Superior temporal gyrus (tissue), 1 donor: ENCODE measurements around the gene DCST2.

Experiments used
- DNase-seq: peaks from one replicate; pipeline ENCODE4 v3.0.0-alpha.2; 2016; ENCODE audit errors: extremely low spot score

DCST2 gene

GRCh38 chr1:155026588-155026987, 7.0 kb downstream of the DCST2 start:
- no peak for DNase-seq

GRCh38 chr1:155026154-155026553, 7.4 kb downstream of the DCST2 start:
- no peak for DNase-seq

DNA sequence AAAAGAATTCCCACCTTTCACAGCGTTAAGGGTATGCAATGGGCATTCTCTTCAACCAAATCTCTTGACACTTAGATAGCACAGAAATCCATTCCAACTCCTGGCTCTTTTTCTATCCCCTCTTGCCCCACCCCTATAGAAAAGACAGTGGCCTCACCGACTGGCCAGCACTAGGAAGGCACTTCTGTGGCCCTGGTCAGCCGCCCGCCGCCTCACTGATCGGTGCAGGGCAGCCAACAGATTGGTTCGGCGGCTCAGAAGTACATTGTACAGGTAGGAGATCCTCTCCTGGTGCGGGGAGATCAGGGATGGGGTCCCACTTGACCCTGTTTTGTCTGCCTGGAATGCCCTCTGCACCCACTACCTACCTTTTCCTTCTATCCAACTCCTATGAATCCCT, 9.3 kb downstream of the DCST2 start:
- no peak for DNase-seq

- no peak for DNase-seq
These were observed 10.0 kb downstream of the DCST2 start for GRCh38 chr1:155023627-155024026.

DNA sequence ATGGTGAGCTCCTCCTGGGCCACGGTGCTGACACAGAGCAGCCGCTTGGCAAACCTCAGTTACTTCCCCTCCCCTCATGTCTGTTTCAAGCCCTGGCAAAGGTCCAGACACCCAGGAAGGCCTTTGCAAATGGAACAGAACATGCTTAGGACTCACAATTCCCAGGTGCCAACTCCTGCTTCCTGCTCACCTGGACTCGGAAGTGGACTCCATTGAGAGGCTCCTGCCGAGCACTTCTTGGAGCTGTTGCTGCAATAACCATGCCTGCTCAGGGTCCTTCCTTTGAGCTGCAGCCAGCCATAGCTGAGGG, 10.7 kb downstream of the DCST2 start:
- no peak for DNase-seq

DNA sequence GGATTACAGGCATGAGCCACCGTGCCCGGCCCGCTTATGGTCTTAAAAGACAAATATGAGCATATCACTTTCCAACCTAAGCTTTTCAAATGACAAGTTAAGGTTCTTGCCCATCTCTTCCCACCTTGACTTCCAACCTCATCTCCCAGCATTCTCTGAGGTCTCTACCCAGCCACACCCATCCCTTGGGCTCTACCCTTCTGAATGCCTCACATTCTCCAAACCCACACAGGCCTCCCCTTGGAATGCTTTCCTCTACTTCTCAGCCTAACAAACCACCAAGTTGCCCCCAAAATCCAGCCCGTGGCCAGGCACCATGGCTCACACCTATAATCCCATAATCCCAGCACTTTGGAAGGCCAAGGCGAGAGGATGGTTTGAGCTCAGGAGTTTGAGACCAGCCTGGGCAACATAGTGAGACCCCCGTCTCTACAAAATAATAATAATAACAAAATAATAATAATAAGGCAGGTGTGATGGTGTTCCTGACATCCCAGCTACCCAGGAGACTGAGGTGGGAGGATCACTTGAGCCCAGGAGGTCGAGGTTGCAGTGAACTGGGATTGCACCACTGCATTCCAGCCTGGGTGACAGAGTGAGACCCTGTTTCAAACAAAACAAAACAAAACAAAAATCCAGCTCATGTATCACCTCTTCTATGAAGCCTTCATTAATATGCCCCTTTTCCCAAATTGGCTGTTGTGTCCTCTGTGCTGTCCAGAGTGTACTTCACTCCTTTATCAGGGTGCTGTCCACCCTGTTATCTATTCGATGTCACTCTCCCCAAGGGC, 11.2 kb downstream of the DCST2 start:
- DNase-seq = no peak

DNA sequence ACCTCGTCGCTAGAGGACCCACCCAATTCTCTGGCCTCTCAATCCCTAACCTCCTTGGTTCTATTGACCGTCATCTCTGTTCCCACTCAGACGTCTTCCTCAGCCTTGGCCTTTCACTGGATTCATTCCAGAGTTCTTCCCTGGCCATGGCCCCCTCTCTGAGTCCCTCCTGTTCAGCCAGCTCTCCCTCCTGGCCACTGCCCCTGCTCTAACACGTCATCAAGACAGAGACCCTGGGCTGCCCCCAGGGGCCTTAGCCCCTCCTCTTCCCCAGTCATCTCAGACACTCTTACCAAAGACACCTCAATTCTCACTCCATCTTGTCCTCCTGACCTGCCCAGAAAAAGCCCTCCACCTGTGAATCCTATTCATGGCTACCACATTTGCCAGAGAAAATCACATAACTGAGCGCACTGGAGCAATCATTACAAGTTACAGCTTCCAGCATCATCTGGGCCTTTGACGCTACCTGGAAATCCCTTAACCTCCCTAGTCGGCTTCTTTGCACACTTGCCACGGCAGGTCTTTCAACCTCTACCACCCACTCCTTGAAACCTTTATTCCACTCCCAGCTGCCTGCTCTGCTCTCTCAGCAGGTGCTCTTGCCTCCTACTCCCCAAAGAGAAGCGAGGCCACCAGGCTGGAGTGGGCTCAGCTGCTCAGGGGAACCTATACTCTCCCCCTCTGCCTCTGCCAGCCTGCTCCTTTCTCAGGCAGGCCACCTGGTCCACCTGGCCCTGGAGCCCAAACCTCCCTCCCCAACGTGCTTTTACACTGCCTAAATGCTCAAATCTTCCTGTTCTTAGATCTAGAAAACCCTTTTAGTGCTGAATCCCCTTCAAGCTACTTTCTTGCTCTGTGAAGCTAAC, 14.0 kb downstream of the DCST2 start:
- no peak for DNase-seq

DNA sequence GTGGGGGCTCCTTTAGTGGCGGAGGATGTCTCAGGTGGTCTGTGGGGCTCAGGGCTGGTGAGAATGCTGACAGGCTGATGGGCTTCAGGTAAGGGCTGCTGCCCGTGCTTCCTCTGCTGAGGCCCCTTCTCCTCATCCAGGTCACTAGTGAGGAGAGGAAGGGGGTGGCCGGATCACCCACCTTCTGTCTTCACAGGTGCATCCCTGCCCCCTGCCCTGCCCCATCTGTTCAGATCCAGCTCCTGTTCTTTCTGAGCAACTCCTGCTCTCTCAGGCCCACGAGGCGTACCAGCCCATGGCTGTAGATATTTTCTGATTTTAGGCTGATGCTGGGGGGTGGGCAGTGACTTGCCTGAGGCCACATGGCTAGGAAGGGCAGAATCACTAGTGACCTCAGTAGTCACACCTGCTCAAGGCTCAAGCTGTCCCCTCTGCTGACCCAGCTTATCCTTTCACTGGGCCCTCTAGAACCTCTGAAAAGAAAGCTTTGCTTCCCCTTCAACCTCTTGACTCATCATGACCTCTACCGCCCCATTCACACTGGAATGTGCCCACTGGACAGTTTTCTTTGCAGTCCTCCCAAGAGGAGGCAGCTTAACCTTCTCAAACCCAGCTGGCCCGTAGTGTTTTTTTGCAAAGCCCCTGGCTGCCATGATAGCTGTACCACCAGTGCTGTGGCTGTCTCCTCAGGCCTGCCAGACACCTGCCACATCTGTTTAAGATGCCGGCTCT, 14.8 kb downstream of the DCST2 start:
- no peak for DNase-seq

DNA sequence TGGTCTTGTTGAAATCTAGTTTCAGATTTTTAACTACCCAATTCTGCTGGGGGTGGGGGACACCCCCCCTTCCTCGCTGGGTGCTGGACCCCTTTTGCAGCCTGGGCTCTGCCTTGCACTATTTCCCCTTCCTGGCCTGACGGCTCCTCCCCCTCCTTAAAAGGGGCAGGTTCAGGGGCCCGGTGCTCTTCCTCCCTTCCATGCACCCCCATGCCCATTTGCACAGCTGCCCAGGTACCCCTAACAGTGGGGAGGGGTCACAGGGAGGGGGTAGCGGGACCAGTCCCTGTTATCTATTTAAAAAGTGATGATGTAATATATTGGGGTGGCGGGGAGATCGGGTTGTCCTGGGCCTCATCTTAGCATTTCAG, 15.7 kb downstream of the DCST2 start:
- DNase-seq = no peak

GRCh38 chr1:155017041-155017945, 16.3 kb downstream of the DCST2 start:
- peak; percentile 84 for DNase-seq

GRCh38 chr1:155016231-155016831, 17.2 kb downstream of the DCST2 start:
- DNase-seq = no peak

GRCh38 chr1:155015527-155016230, 17.9 kb downstream of the DCST2 start:
- no peak for DNase-seq

DNA sequence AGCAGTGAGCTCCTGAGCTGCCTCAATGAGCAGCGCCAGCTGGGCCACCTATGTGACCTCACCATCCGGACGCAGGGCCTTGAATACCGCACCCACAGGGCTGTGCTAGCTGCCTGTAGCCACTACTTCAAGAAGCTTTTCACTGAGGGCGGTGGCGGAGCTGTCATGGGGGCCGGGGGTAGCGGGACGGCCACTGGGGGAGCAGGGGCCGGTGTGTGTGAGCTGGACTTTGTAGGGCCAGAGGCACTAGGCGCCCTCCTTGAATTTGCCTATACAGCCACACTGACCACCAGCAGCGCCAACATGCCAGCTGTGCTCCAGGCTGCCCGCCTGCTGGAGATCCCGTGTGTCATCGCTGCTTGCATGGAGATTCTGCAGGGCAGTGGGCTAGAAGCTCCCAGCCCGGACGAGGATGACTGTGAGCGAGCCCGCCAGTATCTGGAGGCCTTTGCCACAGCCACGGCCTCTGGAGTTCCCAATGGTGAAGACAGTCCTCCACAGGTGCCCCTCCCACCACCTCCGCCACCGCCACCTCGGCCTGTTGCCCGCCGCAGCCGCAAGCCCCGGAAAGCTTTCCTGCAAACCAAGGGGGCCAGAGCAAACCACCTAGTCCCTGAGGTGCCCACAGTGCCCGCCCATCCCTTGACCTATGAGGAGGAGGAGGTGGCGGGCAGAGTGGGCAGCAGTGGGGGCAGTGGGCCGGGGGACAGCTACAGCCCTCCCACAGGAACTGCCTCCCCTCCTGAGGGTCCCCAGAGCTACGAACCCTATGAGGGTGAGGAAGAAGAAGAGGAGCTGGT, 18.7 kb downstream of the DCST2 start:
- no peak for DNase-seq

GRCh38 chr1:155013632-155014031, 19.9 kb downstream of the DCST2 start:
- no peak for DNase-seq

DNA sequence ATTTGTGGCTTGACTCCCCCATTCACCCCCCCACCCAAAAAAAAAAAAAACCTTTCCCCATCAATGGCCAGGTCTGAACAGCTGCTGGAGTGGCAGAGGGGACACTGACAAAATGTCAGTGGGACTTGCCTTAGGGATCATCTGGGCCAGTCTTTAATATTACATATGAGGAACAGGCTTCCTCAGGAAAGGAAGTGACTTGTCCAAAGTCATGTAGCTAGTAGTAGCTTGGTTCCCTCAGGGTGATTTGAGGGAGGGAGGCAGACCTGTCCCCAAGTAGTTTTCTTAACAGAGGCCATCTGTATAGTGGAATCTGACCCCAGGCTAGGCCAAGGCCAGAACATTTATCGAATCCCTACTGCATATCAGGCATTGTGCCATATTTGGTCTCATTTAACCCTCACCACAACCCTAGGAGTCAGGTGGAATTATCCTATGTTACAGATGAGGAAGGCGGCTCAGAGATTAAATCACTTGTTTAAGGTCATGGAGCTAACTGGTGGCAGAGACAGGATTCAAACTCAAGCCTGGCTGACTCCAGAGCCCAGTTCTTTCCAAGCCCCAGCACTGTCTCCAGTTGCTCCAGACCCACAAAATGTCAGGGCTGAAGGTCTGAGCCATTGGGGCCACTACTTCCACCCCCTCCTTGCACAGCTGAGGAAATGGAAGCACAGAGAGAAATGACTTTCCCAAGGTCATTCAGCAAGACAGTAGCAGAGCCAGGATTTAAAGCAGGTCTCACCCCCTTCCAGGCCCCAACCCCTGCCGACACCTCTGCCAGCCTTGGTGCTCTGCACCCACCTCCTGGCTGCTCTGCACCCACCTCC, 20.6 kb downstream of the DCST2 start:
- DNase-seq = no peak

GRCh38 chr1:155012026-155012546, 21.5 kb downstream of the DCST2 start:
- DNase-seq = peak; percentile 80

- DNase-seq = no peak
These were observed 22.1 kb downstream of the DCST2 start for GRCh38 chr1:155011437-155012025.

GRCh38 chr1:155011004-155011416, 22.6 kb downstream of the DCST2 start:
- no peak for DNase-seq
